Stimulated activated CD4-positive, alpha-beta T cell treated with anti-CD3 and anti-CD28 coated beads, Interleukin-4, amount 100 ng/mL, for 4 hours (primary cell): ENCODE results near the gene ARSJ.

Source experiments
- DNase-seq, 2 experiments: peaks; one replicate each; pipeline ENCODE4 v3.0.0-alpha.2; 2020

Gene ARSJ

GRCh38 chr4:113888006-113888405 lies 91.4 kb downstream of the ARSJ start:
- no peak for DNase-seq

GRCh38 chr4:113885291-113885690 lies 94.2 kb downstream of the ARSJ start:
- no peak for DNase-seq

GRCh38 chr4:113884655-113885054 lies 94.8 kb downstream of the ARSJ start:
- no peak for DNase-seq

GRCh38 chr4:113882668-113883067 lies 96.8 kb downstream of the ARSJ start:
- DNase-seq = no peak

GRCh38 chr4:113881256-113881655 lies 98.2 kb downstream of the ARSJ start:
- DNase-seq = no peak

GRCh38 chr4:113880240-113881028 lies 99.0 kb downstream of the ARSJ start:
- no peak for DNase-seq

GRCh38 chr4:113878668-113879067 lies 100.8 kb downstream of the ARSJ start:
- no peak for DNase-seq

GRCh38 chr4:113874480-113874879 lies 105.0 kb downstream of the ARSJ start:
- no peak for DNase-seq

GRCh38 chr4:113873508-113873907 lies 105.9 kb downstream of the ARSJ start:
- no peak for DNase-seq

- DNase-seq = no peak
Measured at GRCh38 chr4:113872426-113873260, 106.8 kb downstream of the ARSJ start.

GRCh38 chr4:113871080-113871479 lies 108.4 kb downstream of the ARSJ start:
- no peak for DNase-seq

GRCh38 chr4:113869743-113870375 lies 109.6 kb downstream of the ARSJ start:
- DNase-seq = peak; percentile 47 to 61

GRCh38 chr4:113866611-113867010 lies 112.8 kb downstream of the ARSJ start:
- DNase-seq = no peak

GRCh38 chr4:113858924-113859323 lies 120.5 kb downstream of the ARSJ start:
- DNase-seq = no peak

- no peak for DNase-seq
Measured at GRCh38 chr4:113851816-113852215, 127.6 kb downstream of the ARSJ start.
